AG04450 (cell line): ENCODE results near the gene DIP2B. TPM values are rescaled to one million over a fixed set of nuclear protein-coding genes. Genes with fewer than 3 reads are reported as not detected.

ENCODE experiments used
- CTCF ChIA-PET: fragments of 300-600, 350-600 bp; formaldehyde crosslinking; extraction: SDS; loops from one replicate; lab custom pipeline; 2022; ENCODE audit warnings: antibody characterized with exemption, inconsistent platforms; lab: Charles Lee
- POLR2A ChIA-PET: fragments of 350-600 bp; formaldehyde crosslinking; extraction: SDS; loops from one replicate; lab custom pipeline; 2021; ENCODE audit warnings: antibody characterized with exemption, inconsistent platforms; lab: Yijun Ruan, JAX
- DNase-seq: peaks from one replicate; pipeline ENCODE4 v3.0.0-alpha.2; 2011; ENCODE audit warnings: low read depth, low spot score
- H3K27ac ChIP-seq: one replicate; pipeline ENCODE4 v1.5.1; 2012; ENCODE audit warnings: low read depth, low read length, control low read depth
- H3K27me3 ChIP-seq: one replicate; pipeline ENCODE4 v1.6.0; 2012; ENCODE audit warnings: low read length; ENCODE audit not compliant: control insufficient read depth, insufficient read depth
- H3K4me3 ChIP-seq: 2 replicates; pipeline ENCODE4 v1.5.1; 2011; ENCODE audit warnings: mild to moderate bottlenecking, low read depth, low read length, control low read depth
- H3K9me3 ChIP-seq: 2 replicates; pipeline ENCODE4 v1.5.1; 2012; ENCODE audit warnings: low read length; ENCODE audit not compliant: control insufficient read depth, insufficient read depth
- polyA plus RNA-seq: library from polyadenylated mRNA; depleted of rRNA; stranded (reverse); fragments of >200 nt; gene quantifications from 2 replicates; pipeline ENCODE4 v1.2.3, GENCODE V29; 2011
- TF ChIP-seq, protein P1 (sequence below): IDR thresholded peaks from 2 replicates; pipeline ENCODE4 v1.5.1; 2011; ENCODE audit warnings: low read depth, low read length, control low read depth, inconsistent platforms

DIP2B gene
- polyA plus RNA-seq, 1 experiment = 22.0 TPM

DNA sequence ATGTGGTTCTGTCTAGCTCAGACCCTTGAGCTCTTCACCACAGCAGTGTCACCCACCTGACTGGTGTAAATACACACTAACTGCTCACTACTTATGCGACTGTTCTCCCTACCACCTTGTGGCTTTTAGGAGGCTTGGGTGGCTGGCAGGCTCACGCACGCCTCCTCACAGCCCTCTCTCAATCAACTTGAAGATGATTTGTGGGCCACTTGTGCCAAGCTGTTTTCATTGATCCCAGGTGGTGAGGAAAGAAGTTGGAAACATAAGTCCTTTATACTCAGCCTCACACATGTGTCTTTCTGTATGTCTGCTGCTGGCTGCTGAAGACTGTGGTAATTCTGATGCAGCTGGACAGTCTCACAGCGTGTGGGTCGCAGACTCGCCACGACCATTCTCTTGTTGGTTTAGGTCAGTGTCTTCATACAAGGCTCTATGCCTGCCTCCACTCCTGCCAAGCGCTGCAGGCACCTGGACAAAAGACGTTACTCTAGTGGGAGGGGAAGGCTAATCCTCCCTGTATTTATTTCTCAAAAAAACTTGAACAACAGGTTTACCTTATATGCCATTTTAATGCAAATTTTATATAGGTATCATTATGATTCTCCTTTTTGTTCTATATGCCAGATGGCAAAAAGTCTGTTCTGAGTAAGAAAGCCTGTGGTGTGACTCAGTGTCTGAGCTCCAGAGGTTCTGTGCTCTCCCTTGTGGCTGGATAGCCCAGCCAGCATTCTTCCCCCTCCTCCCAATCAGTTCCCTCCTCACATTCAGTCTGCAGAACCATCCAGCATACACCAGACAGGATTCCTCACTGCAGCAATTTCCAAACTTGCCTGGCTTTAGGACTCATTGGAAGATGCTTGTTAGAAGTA lies 115.6 kb downstream of the DIP2B start:
- TF ChIP-seq, protein P1, sequence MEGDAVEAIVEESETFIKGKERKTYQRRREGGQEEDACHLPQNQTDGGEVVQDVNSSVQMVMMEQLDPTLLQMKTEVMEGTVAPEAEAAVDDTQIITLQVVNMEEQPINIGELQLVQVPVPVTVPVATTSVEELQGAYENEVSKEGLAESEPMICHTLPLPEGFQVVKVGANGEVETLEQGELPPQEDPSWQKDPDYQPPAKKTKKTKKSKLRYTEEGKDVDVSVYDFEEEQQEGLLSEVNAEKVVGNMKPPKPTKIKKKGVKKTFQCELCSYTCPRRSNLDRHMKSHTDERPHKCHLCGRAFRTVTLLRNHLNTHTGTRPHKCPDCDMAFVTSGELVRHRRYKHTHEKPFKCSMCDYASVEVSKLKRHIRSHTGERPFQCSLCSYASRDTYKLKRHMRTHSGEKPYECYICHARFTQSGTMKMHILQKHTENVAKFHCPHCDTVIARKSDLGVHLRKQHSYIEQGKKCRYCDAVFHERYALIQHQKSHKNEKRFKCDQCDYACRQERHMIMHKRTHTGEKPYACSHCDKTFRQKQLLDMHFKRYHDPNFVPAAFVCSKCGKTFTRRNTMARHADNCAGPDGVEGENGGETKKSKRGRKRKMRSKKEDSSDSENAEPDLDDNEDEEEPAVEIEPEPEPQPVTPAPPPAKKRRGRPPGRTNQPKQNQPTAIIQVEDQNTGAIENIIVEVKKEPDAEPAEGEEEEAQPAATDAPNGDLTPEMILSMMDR = 0 out of 2 replicates have a peak, but pooled peaks have one; percentile 24
- ChIA-PET POLR2A (interaction anchor here (0.8 kb wide), 2 partner anchors 85 to 116 kb away, joined by 3 read pairs; partner anchors contain the start of gene DIP2B), CTCF (interaction anchor here (1.3 kb wide), 1 partner anchor 116 kb away, joined by 5 read pairs; the partner anchor contains the start of gene DIP2B)
- H3K4me3 ChIP-seq = peak overlapping the region; percentile 21; the same call in 1 of the 2 replicates
- no peaks in the 10 kb centered on the region for H3K27me3 ChIP-seq
- no peak for DNase-seq
- H3K27ac ChIP-seq = peak overlapping the region; percentile 76
- no peaks in the 10 kb centered on the region for H3K9me3 ChIP-seq

DNA sequence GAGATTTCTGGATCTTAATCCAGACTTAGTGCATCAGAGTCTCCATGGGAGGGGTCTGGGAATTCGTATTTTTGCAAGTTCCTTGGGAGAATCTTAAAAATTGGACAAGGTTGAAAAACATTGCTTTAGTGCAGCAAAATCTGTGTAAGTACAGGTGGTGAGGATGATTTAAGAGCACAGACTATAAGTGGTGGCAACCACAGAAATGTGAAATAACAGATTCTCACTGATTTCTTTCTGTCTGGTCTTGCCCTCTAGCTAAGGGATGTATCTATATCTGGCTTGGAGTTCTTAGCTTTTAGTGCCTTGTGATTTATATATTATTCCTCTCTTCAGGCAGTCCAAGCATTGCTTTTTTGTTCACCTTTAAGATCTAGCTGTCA lies 116.2 kb downstream of the DIP2B start:
- peak overlapping the region; percentile 22 for H3K27ac ChIP-seq
- ChIA-PET CTCF (interaction anchor here (1.3 kb wide), 1 partner anchor 116 kb away, joined by 5 read pairs; the partner anchor contains the start of gene DIP2B), POLR2A (interaction anchor here (0.8 kb wide), 1 partner anchor 86 kb away, joined by 3 read pairs; no protein-coding TSS in a partner anchor)
- H3K4me3 ChIP-seq = no peak overlapping the region
- no peak for DNase-seq
- TF ChIP-seq, protein P1 = no peak
- no peaks in the 10 kb centered on the region for H3K27me3 ChIP-seq
- no peaks in the 10 kb centered on the region for H3K9me3 ChIP-seq

DNA sequence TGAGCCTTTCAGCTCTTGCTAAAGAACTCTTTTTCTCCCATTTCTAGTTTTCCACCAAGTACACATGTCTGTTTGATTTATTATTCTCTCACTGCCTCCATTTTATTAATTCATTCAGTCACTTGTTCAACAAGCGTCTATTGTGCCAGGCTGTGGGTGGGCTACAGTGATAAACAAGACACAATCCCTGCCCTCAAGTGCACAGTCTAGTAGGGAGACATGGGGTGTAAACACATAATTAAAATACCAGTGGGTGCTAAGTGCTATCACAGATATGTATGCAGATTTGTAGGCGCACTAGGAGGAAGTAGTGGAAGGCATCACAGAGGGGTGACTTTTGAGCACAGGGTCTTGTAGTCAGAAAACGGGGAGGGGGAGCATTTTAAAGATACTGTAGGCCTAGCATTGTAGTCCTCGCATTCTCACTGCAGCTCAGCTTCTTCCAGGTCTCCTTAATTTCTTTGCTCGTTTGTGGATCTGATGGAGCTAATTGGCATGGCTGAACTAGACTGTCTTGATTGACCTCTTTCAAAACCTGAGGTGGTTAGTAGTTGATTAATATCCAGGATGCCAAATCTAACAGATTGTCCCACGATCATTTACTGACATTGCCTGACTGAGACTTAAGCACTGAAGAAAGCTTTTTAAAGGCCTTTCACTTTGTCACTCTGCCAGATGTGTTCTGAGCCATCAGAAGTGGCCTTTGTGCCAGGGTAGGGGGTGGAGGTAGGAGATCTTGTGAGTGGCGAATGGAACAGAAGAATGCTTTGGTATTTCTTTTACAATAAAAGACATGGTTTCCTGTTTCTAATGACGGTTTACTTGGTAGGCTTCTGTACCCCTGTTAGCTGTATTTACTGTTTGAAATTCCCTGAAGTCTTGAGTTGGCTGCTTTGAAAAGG lies 116.9 kb downstream of the DIP2B start:
- no peak for DNase-seq
- TF ChIP-seq, protein P1 = no peak
- Histone ChIP-seq H3K27ac (no peak overlapping the region), H3K4me3 (no peak overlapping the region), H3K27me3 (no peaks in the 10 kb centered on the region), H3K9me3 (no peaks in the 10 kb centered on the region)
- CTCF ChIA-PET = interaction anchor here (1.3 kb wide), 1 partner anchor 117 kb away, joined by 5 read pairs; the partner anchor contains the start of gene DIP2B
- POLR2A ChIA-PET = interaction anchor here (0.6 kb wide), 1 partner anchor 132 kb away, joined by 3 read pairs; no protein-coding TSS in a partner anchor

DNA sequence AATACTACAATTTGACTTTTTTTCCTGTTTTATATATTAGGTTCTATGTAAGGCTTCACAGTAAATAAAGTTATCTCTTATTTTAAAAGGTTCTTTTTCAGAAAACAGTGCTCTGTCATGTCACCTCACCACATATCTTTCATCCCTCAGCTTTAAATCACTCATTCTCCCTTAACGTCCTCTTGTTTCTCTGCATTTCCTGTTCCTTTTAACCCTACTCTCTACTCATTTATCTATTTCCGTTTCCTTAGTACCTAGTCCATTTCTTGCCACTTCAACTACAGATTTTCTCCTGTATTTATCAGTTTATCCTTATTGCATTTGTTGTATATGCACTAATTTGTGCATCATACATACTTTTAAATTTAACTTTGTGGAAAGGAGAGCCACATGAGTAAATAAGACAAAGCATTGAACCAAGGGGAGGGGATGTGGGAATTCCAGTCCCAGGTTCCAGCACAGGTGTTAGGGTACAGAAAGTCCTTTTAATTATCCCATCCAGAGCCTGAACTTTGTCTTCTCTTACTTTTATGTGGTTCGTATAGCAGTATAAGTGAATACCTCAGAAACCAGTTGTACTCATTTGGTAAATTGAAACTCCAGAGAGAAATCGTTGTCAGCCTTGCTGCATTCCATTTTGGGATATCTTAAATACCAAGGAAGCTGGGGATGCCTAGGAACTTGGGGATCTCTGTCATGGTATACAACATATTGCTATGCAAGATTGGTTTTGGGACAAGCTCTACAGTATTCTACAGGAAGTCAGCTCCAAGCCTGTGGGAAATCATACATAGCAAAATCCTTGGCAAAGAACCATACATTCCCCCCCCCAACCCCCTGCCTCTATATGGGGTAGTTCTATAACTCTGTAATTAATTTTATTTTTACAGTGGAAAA lies 120.5 kb downstream of the DIP2B start:
- no peaks in the 10 kb centered on the region for H3K9me3 ChIP-seq
- no peak overlapping the region for H3K27ac ChIP-seq
- H3K4me3 ChIP-seq = no peak overlapping the region
- no peaks in the 10 kb centered on the region for H3K27me3 ChIP-seq
- CTCF ChIA-PET = interaction anchor here (1.4 kb wide), 1 partner anchor 121 kb away, joined by 4 read pairs; the partner anchor contains the start of gene DIP2B
- POLR2A ChIA-PET = interaction anchor here (0.5 kb wide), 1 partner anchor 14 kb away, joined by 3 read pairs; no protein-coding TSS in a partner anchor
- no peak for DNase-seq
- TF ChIP-seq, protein P1 = no peak
